Endothelial cell (in vitro differentiated cells): ENCODE measurements around the gene RPS5. TPM values are rescaled to one million over a fixed set of nuclear protein-coding genes. Genes with fewer than 3 reads are reported as not detected.

ENCODE experiments used
- DNase-seq: peaks from one replicate; pipeline ENCODE4 v3.0.0; 2021; ENCODE audit warnings: low spot score
- H3K27ac Mint-ChIP-seq: one replicate; pipeline ENCODE4 v1.8.0; 2021; ENCODE audit warnings: mixed read lengths, inconsistent platforms; ENCODE audit not compliant: unreplicated experiment
- H3K27me3 Mint-ChIP-seq: one replicate; pipeline ENCODE4 v1.8.0; 2021; ENCODE audit warnings: mild to moderate bottlenecking, moderate library complexity, mixed read lengths, inconsistent platforms; ENCODE audit not compliant: unreplicated experiment
- H3K36me3 Mint-ChIP-seq: one replicate; pipeline ENCODE4 v1.8.0; 2021; ENCODE audit warnings: mild to moderate bottlenecking, low read depth, mixed read lengths, inconsistent platforms; ENCODE audit not compliant: unreplicated experiment
- H3K4me1 Mint-ChIP-seq: one replicate; pipeline ENCODE4 v1.8.0; 2021; ENCODE audit warnings: mild to moderate bottlenecking, mixed read lengths, inconsistent platforms; ENCODE audit not compliant: unreplicated experiment
- H3K4me3 Mint-ChIP-seq: one replicate; pipeline ENCODE4 v1.8.0; 2021; ENCODE audit warnings: mild to moderate bottlenecking, mixed read lengths, inconsistent platforms; ENCODE audit not compliant: unreplicated experiment
- H3K9me3 Mint-ChIP-seq: one replicate; pipeline ENCODE4 v1.8.0; 2021; ENCODE audit warnings: mixed read lengths, inconsistent platforms; ENCODE audit not compliant: unreplicated experiment
- CTCF ChIP-seq: fragments of 200-600 bp; sonication (generic); IDR thresholded peaks from one replicate; pipeline ENCODE4 v1.5.0; 2021; ENCODE audit warnings: antibody characterized with exemption; ENCODE audit not compliant: unreplicated experiment
- long read RNA-seq: library from polyadenylated mRNA; unstranded; transcript quantifications from one replicate; pipeline ENCODE4 v2.0.0, GENCODE V29; 2020; ENCODE audit not compliant: unreplicated experiment
- total RNA-seq: library from RNA; stranded (reverse); fragmentation: NEBNext Ultra II Directional; extraction: Animal tissue kit (Norgen Biotek cat#: 25700); gene quantifications from one replicate; pipeline ENCODE4 v1.2.1, GENCODE V29; 2021; ENCODE audit not compliant: unreplicated experiment

RPS5 gene
- 1,047 TPM for total RNA-seq
- long read RNA-seq, transcript RPS5-201 (6 exons, 740 nt), result major isoform, 1,172 of 1,218 reads
- long read RNA-seq, transcript RPS5-202 (5 exons, 1,520 nt), result minor isoform, 25 of 1,218 reads
- long read RNA-seq, partial matches to known transcripts, result 3 of 1,218 reads
- long read RNA-seq, other reads (novel, unspliced or antisense), result 14 of 1,218 reads

- H3K27ac Mint-ChIP-seq, result peak within 1 kb of the TSS; percentile 95
- H3K9me3 Mint-ChIP-seq, result no peaks in the 10 kb centered on the region
- H3K27me3 Mint-ChIP-seq, result peaks cover 6% of the 10 kb centered on the region
- peak; percentile 91 for DNase-seq
- peaks cover 20% of the 10 kb centered on the region for H3K4me1 Mint-ChIP-seq
- peak within 1 kb of the TSS; percentile 97 for H3K4me3 Mint-ChIP-seq
- peaks cover 22% of the 10 kb centered on the region for H3K36me3 Mint-ChIP-seq
- TF ChIP-seq CTCF, result no peak
Measured at GRCh38 chr19:58386576-58387337, at the start of gene RPS5. RPS5 (plus strand) TSS chr19:58387269; CDS start chr19:58388138, 869 bp downstream.

GRCh38 chr19:58338336-58338735, 48.7 kb upstream of the RPS5 start:
- H3K4me3 Mint-ChIP-seq, result peak overlapping the region; percentile 78
- H3K27ac Mint-ChIP-seq, result no peak overlapping the region
- DNase-seq, result no peak
- H3K4me1 Mint-ChIP-seq, result peaks cover 34% of the 10 kb centered on the region
- H3K27me3 Mint-ChIP-seq, result peaks cover 3% of the 10 kb centered on the region
- no peak for TF ChIP-seq CTCF
- H3K36me3 Mint-ChIP-seq, result peaks cover 42% of the 10 kb centered on the region
- H3K9me3 Mint-ChIP-seq, result no peaks in the 10 kb centered on the region

GRCh38 chr19:58338825-58339558, 48.1 kb upstream of the RPS5 start:
- H3K27me3 Mint-ChIP-seq, result peaks cover 3% of the 10 kb centered on the region
- no peaks in the 10 kb centered on the region for H3K9me3 Mint-ChIP-seq
- H3K27ac Mint-ChIP-seq, result peak overlapping the region; percentile 68
- peaks cover 42% of the 10 kb centered on the region for H3K36me3 Mint-ChIP-seq
- DNase-seq, result peak; percentile 63
- H3K4me3 Mint-ChIP-seq, result no peak overlapping the region
- peak; percentile 60 for TF ChIP-seq CTCF
- peaks cover 34% of the 10 kb centered on the region for H3K4me1 Mint-ChIP-seq

GRCh38 chr19:58345558-58345957, 41.5 kb upstream of the RPS5 start:
- H3K27ac Mint-ChIP-seq, result peak overlapping the region; percentile 55
- H3K27me3 Mint-ChIP-seq, result peaks cover 5% of the 10 kb centered on the region
- peaks cover 21% of the 10 kb centered on the region for H3K36me3 Mint-ChIP-seq
- DNase-seq, result no peak
- H3K9me3 Mint-ChIP-seq, result no peaks in the 10 kb centered on the region
- TF ChIP-seq CTCF, result no peak
- peaks cover 21% of the 10 kb centered on the region for H3K4me1 Mint-ChIP-seq
- H3K4me3 Mint-ChIP-seq, result peak overlapping the region; percentile 94
